Stomach (tissue), 4 donors: ENCODE measurements around the gene SDCCAG8.

Experiments
- POLR2A ChIP-seq, 4 donors: fragments of 450-650 bp; IDR thresholded peaks; one replicate each; pipeline ENCODE4 v1.6.1; 2016; ENCODE audit warnings: antibody characterized with exemption in 4 of 4, control low read depth in 2 of 4, mild to moderate bottlenecking in 1 of 4, moderate library complexity in 1 of 4
- TF ChIP-seq, protein P1 (sequence below), 7 experiments: fragments of 450-650 bp in 4 of 7; fragments of 200-600 bp in 3 of 7; sonication (generic) in 3 of 7; IDR thresholded peaks; one replicate each; pipeline ENCODE4 v1.5.1; 2016 to 2019; ENCODE audit warnings: antibody characterized with exemption in 7 of 7, control low read depth in 2 of 7, mild to moderate bottlenecking in 1 of 7

DNA sequence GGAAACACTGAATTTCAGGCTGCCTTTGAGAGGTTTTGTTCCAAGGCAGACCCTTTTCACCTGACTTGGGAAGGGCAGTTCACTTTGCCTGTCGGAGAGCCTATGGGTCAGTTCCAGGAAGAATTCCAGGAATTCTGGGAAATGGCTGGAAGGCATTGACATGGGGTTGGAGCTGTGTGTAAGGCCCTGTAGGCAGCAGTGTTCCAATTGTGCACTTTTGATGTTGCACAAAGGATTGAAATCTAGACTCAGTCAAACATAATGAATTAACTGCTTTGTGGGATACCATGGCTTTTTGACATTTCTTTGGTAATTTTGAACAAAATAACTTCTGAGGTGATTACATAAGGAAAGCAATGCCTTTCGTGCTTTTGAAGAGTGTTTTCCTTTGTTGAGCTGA lies 184.6 kb downstream of the SDCCAG8 start:
- TF ChIP-seq POLR2A (IDR thresholded peaks at IDR 0.05), result no peak
- TF ChIP-seq, protein P1, sequence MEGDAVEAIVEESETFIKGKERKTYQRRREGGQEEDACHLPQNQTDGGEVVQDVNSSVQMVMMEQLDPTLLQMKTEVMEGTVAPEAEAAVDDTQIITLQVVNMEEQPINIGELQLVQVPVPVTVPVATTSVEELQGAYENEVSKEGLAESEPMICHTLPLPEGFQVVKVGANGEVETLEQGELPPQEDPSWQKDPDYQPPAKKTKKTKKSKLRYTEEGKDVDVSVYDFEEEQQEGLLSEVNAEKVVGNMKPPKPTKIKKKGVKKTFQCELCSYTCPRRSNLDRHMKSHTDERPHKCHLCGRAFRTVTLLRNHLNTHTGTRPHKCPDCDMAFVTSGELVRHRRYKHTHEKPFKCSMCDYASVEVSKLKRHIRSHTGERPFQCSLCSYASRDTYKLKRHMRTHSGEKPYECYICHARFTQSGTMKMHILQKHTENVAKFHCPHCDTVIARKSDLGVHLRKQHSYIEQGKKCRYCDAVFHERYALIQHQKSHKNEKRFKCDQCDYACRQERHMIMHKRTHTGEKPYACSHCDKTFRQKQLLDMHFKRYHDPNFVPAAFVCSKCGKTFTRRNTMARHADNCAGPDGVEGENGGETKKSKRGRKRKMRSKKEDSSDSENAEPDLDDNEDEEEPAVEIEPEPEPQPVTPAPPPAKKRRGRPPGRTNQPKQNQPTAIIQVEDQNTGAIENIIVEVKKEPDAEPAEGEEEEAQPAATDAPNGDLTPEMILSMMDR (IDR thresholded peaks at IDR 0.05), result no peak
